Muscle layer of colon (tissue), 2 donors: ENCODE results near the gene SLC6A4.
A peak's percentile ranks its signal among the peaks of the same experiment; 100 is the strongest.
"Not testable (repeated sequence)": the region's sequence is repeated elsewhere in the genome, so short reads cannot be mapped to it uniquely, and the experiment has no call there.

Experiments
- H3K27ac ChIP-seq: one replicate; pipeline ENCODE4 v1.7.0; 2013; ENCODE audit warnings: low read depth, mild to moderate bottlenecking, low read length, moderate library complexity
- H3K27me3 ChIP-seq, 2 donors: one replicate each; pipeline ENCODE4 v1.7.0; 2013; ENCODE audit warnings: low read length in 2 of 2, mild to moderate bottlenecking in 2 of 2; ENCODE audit not compliant: insufficient read depth in 2 of 2, control insufficient read depth in 1 of 2
- H3K36me3 ChIP-seq: one replicate; pipeline ENCODE4 v1.7.0; 2013; ENCODE audit warnings: mild to moderate bottlenecking, low read length; ENCODE audit not compliant: insufficient read depth
- H3K4me1 ChIP-seq: one replicate; pipeline ENCODE4 v1.7.0; 2013; ENCODE audit warnings: mild to moderate bottlenecking, low read length; ENCODE audit not compliant: insufficient read depth
- H3K4me3 ChIP-seq, 2 donors: one replicate each; pipeline ENCODE4 v1.7.0; 2013; ENCODE audit warnings: low read length in 2 of 2, low read depth in 1 of 2, mild to moderate bottlenecking in 1 of 2, moderate library complexity in 1 of 2
- H3K9ac ChIP-seq: one replicate; pipeline ENCODE4 v1.7.0; 2013; ENCODE audit warnings: low read length
- H3K9me3 ChIP-seq: one replicate; pipeline ENCODE4 v1.7.0; 2013; ENCODE audit warnings: mild to moderate bottlenecking, low read length
- donor health status: abdominal sarcoma.
- donor health status: Adenocarcinoma of cecum.

The SLC6A4 gene

GRCh38 chr17:30238003-30238344, 2.5 kb upstream of the SLC6A4 start:
- Histone ChIP-seq H3K36me3 (no peaks in the 10 kb centered on the region), H3K9me3 (no peaks in the 10 kb centered on the region), H3K4me3 (no peak overlapping the region), H3K27me3 (peaks cover 31 to 54% of the 10 kb centered on the region in 2 donors), H3K4me1 (peaks cover 18% of the 10 kb centered on the region), H3K9ac (no peak overlapping the region), H3K27ac (no peak overlapping the region)

GRCh38 chr17:30237296-30238002, 2.0 kb upstream of the SLC6A4 start:
- no peaks in the 10 kb centered on the region for H3K9me3 ChIP-seq
- no peak overlapping the region for H3K9ac ChIP-seq
- no peak overlapping the region for H3K4me3 ChIP-seq
- no peak overlapping the region for H3K27ac ChIP-seq
- H3K4me1 ChIP-seq: peaks cover 18% of the 10 kb centered on the region
- no peaks in the 10 kb centered on the region for H3K36me3 ChIP-seq
- peaks cover 31 to 54% of the 10 kb centered on the region in 2 donors for H3K27me3 ChIP-seq

- Histone ChIP-seq H3K9me3 (no peaks in the 10 kb centered on the region), H3K4me3 (no peak overlapping the region), H3K9ac (no peak overlapping the region), H3K27me3 (peaks cover 31 to 54% of the 10 kb centered on the region in 2 donors), H3K36me3 (no peaks in the 10 kb centered on the region), H3K4me1 (peaks cover 18% of the 10 kb centered on the region), H3K27ac (no peak overlapping the region)
These were observed 1.3 kb upstream of the SLC6A4 start for GRCh38 chr17:30236766-30237165.

GRCh38 chr17:30236297-30236624, 764 bp upstream of the SLC6A4 start:
- no peak overlapping the region for H3K27ac ChIP-seq
- no peaks in the 10 kb centered on the region for H3K36me3 ChIP-seq
- H3K27me3 ChIP-seq: peaks cover 31 to 54% of the 10 kb centered on the region in 2 donors
- peak overlapping the region in 1 of 2 donors; percentile 52 for H3K4me3 ChIP-seq
- peaks cover 18% of the 10 kb centered on the region for H3K4me1 ChIP-seq
- H3K9me3 ChIP-seq: no peaks in the 10 kb centered on the region
- no peak overlapping the region for H3K9ac ChIP-seq

- H3K4me1 ChIP-seq: peaks cover 18% of the 10 kb centered on the region
- H3K9ac ChIP-seq: no peak overlapping the region
- peaks cover 31 to 52% of the 10 kb centered on the region in 2 donors for H3K27me3 ChIP-seq
- no peak overlapping the region for H3K27ac ChIP-seq
- H3K36me3 ChIP-seq: no peaks in the 10 kb centered on the region
- H3K4me3 ChIP-seq: peak overlapping the region in 1 of 2 donors; percentile 52
- H3K9me3 ChIP-seq: no peaks in the 10 kb centered on the region
These were observed 533 bp downstream of the SLC6A4 start for GRCh38 chr17:30234964-30235363.

DNA sequence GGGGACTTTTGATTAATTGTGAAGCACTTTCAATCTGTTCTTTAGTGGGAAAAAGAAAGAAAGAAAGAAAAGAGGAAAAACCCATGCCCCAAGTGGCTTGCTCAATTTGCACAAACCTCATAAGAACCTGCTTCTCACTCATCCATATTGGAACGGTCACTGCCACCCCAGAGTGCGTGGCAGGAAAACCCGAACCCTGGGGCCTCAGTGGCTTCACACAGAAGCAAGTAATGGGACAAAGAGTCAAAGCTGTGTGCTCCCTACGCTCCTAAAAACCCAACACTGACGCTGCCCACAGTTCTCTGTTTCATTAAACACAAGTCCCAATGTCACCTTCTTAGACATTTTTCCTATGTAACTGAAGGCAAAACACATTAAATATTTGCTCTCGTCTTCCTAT, 1.2 kb downstream of the SLC6A4 start:
- Histone ChIP-seq H3K4me3 (no peak overlapping the region), H3K27me3 (peaks cover 27 to 46% of the 10 kb centered on the region in 2 donors), H3K4me1 (peaks cover 18% of the 10 kb centered on the region), H3K27ac (no peak overlapping the region), H3K36me3 (no peaks in the 10 kb centered on the region), H3K9me3 (no peaks in the 10 kb centered on the region), H3K9ac (no peak overlapping the region)

GRCh38 chr17:30232824-30233427, 2.6 kb downstream of the SLC6A4 start:
- Histone ChIP-seq H3K4me1 (peaks cover 18% of the 10 kb centered on the region), H3K27me3 (peaks cover 15 to 32% of the 10 kb centered on the region in 2 donors), H3K27ac (no peak overlapping the region)

DNA sequence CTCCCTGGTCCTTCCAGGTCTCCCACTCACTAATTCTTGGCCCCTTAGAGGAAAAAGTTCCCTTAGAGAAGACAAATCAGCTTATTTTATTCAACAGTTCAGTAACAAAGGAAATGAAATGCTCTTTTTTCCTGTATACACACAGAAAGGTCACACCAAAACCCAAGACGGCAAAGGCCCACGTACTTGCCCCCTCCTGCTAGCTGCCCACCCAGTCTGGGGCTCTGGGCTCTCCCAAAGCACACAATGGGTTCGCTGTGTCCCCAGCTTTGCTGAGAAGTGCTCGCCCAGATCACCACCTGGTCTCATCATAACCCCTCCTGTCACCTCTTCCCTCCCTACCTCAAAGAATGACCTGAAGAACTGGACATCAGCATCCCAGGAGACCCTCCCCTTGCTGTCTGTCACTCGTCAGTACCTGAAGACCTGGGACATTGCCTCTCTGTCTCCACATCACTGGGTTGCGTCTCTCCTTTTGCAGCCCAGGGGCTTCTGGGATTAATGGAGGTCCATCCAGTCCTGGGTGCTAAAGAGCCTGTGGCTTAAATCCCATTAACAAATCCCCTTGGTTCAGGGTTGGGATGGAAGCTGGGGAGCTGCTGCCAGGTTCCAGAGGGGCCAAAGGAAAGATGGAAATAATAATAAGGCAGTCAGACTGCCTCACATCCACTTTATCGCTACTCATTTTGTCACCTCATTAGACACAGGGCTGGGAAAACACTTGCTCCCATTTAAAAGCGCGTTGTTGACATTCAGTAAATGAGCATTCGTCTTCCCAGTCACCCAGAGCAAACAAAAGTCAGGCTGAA, 3.3 kb downstream of the SLC6A4 start:
- H3K4me3 ChIP-seq: no peak overlapping the region
- peaks cover 18% of the 10 kb centered on the region for H3K4me1 ChIP-seq
- H3K9ac ChIP-seq: no peak overlapping the region
- H3K27me3 ChIP-seq: peaks cover 8 to 25% of the 10 kb centered on the region in 2 donors
- H3K27ac ChIP-seq: no peak overlapping the region
- no peaks in the 10 kb centered on the region for H3K36me3 ChIP-seq
- no peaks in the 10 kb centered on the region for H3K9me3 ChIP-seq

More at GRCh38 chr17:30232824-30233427, 2.6 kb downstream of the SLC6A4 start:
- Histone ChIP-seq H3K9ac (no peak overlapping the region), H3K36me3 (no peaks in the 10 kb centered on the region), H3K9me3 (no peaks in the 10 kb centered on the region), H3K4me3 (no peak overlapping the region)

GRCh38 chr17:30230596-30231125, 4.8 kb downstream of the SLC6A4 start:
- H3K4me1 ChIP-seq: peaks cover 9% of the 10 kb centered on the region
- peaks cover 0 to 10% of the 10 kb centered on the region in 2 donors for H3K27me3 ChIP-seq

DNA sequence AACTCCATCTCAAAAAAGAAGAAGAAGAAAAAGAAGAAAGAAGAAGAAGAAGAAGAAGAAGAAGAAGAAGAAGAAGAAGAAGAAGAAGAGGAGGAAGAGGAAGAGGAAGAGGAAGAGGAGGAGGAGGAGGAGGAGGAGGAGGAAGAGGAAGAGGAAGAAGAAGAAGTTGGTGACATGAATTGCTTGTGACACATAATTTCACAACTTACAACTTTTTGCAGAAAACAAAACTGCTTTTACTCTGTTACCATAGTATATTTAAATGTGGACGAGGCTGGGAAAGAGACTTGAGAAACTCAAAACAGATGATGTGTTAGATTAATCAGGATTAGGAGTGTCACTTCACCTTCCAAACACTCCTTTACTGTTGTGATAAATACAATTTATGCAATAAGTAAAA, 5.5 kb downstream of the SLC6A4 start:
- not testable (repeated sequence) for H3K27me3 ChIP-seq, H3K36me3 ChIP-seq, H3K27ac ChIP-seq, H3K9me3 ChIP-seq, H3K4me3 ChIP-seq, H3K9ac ChIP-seq, H3K4me1 ChIP-seq

More at GRCh38 chr17:30230596-30231125, 4.8 kb downstream of the SLC6A4 start:
- Histone ChIP-seq H3K27ac (no peak overlapping the region), H3K4me3 (no peak overlapping the region), H3K9me3 (no peaks in the 10 kb centered on the region), H3K36me3 (no peaks in the 10 kb centered on the region), H3K9ac (no peak overlapping the region)

GRCh38 chr17:30229012-30229411, 6.5 kb downstream of the SLC6A4 start:
- H3K27ac ChIP-seq: no peak overlapping the region
- no peaks in the 10 kb centered on the region for H3K36me3 ChIP-seq
- no peak overlapping the region for H3K9ac ChIP-seq
- H3K27me3 ChIP-seq: peaks cover 0 to under 1% of the 10 kb centered on the region in 2 donors
- no peaks in the 10 kb centered on the region for H3K4me1 ChIP-seq
- H3K4me3 ChIP-seq: no peak overlapping the region
- no peaks in the 10 kb centered on the region for H3K9me3 ChIP-seq
